HG02763 (cell line): ENCODE results near the gene QDPR.

Experiments used
- ATAC-seq: cut with Tn5 transposase; IDR thresholded peaks from one replicate; pipeline ENCODE4 v1.9.1; 2021; ENCODE audit warnings: mild to moderate bottlenecking, moderate library complexity; ENCODE audit not compliant: unreplicated experiment

QDPR gene

GRCh38 chr4:17436750-17437090 lies 75.2 kb downstream of the QDPR start:
- no peak for ATAC-seq
